HG03469 (cell line): ENCODE results near the gene RPRD2.
A peak's percentile ranks its signal among the peaks of the same experiment; 100 is the strongest.
"Not testable (repeated sequence)": the region's sequence is repeated elsewhere in the genome, so short reads cannot be mapped to it uniquely, and the experiment has no call there.

Experiments used
- ATAC-seq: cut with Tn5 transposase; IDR thresholded peaks from one replicate; pipeline ENCODE4 v1.9.1; 2021; ENCODE audit warnings: mild to moderate bottlenecking, moderate library complexity, moderate number of reproducible peaks; ENCODE audit not compliant: unreplicated experiment

RPRD2 gene

GRCh38 chr1:150363426-150364230 lies at the start of gene RPRD2:
TSS of gene RPRD2 (plus strand) at chr1:150364147. CDS start at chr1:150364715, 568 bp downstream.
- ATAC-seq, result peak; percentile 55

DNA sequence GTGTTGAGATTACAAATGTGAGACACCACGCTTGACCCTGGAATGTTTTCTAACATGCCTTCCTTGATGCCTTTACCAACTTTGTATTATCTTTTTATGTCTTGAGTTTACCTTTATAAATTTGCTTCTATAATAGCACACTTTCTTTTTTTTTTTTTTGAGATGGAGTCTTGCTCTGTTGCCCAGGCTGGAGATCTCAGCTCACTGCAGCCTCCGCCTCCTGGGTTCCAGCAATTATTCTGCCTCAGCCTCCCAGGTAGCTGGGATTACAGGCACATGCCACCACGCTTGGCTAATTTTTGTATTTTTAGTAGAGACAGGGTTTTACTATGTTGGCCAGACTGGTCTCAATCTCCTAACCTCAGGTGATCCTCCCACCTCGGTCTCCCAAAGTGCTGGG lies 49.3 kb upstream of the RPRD2 start:
- not testable (repeated sequence) for ATAC-seq

DNA sequence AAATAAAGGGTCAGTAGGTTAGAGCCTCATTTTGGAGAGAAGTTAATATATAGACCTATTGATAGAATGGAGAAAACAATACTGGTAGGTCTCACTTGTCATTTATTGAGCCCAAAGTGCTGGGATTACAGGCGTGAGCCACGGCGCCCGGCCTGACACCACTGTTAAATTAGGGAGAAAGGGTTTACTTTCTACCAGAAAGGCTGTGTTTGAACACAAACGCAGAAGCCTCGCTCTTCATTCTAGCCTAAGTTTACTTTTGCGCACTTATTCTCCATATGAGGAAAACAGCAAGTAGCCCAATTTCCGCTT lies 43.3 kb upstream of the RPRD2 start:
- ATAC-seq, result no peak

GRCh38 chr1:150321826-150322166 lies 42.2 kb upstream of the RPRD2 start:
- ATAC-seq, result no peak

DNA sequence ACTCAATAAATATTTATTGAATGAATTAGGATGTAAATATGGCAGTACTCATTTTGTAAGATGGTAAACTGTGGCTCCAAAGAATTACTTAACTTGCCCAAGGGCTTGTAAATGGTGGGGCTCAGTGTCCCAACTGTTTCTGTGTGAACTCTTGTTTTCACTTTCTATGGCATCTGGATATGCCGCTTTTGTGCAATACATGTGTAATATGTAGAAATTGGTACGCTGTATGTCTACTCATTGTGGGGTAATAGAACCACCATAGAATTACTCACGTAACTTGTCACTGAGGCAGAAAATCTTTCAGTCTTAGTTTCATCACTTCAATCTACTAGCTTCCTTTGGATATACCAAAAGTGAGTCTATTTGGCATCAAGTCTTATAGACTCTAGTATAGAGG lies 41.6 kb upstream of the RPRD2 start:
- no peak for ATAC-seq

DNA sequence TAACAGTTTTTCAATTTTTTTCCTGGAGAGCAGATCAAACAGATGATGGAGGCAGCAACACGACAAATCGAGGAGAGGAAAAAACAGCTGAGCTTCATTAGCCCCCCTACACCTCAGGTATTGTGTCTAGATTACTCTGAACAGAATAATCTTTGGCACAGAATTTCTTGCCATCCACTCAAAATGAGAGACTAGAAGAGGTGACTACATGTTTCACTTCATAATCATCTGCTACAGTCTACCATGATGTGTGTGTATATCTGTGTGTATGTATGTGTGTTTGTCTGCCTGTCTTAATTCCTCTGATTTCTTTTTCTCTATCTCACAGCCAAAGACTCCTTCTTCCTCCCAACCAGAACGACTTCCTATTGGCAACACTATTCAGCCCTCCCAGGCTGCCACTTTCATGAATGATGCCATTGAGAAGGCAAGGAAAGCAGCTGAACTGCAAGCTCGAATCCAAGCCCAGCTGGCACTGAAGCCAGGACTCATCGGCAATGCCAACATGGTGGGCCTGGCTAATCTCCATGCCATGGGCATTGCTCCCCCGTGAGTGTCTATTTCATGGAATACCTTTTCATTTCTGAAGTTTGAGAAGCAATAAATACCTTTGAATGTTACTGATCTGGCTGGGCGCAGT lies 31.2 kb upstream of the RPRD2 start:
- ATAC-seq, result no peak

- no peak for ATAC-seq
Measured at GRCh38 chr1:150346316-150346715, 17.6 kb upstream of the RPRD2 start.

GRCh38 chr1:150352866-150353265 lies 11.1 kb upstream of the RPRD2 start:
- no peak for ATAC-seq

GRCh38 chr1:150362721-150363425 lies 1.1 kb upstream of the RPRD2 start:
- ATAC-seq, result no peak

DNA sequence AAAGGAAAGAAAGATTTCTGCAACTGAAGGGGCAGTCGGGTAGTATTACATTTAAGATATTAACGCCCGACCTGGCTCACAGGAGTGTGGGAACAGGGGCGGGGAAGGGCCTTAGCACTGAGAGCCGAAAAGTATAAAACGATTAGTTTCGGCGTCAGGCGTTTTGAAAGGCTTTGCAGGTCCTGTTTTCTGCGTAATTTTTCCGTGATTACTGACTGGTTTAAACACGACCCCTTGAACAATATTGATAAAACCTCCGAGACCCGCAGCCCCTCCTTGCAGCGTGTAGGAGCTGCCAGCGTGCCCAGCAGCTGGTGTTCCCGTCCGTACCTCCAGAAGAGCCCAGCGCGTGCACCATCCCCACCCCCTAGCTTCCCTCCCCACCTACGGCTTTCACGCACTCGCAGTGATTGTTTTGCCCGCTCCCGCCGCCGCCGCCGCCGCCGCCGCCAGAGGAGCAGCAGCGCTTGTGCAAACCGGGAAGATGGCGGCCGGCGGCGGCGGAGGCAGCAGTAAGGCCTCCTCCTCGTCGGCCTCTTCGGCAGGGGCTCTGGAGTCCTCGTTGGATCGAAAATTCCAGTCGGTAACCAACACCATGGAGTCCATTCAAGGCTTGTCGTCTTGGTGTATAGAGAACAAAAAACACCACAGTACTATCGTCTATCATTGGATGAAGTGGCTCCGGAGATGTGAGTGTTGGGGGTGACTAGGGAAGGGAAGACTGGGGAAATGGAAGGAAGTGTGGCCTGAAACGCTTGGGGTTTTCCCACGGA lies 470 bp downstream of the RPRD2 start:
- ATAC-seq, result no peak

DNA sequence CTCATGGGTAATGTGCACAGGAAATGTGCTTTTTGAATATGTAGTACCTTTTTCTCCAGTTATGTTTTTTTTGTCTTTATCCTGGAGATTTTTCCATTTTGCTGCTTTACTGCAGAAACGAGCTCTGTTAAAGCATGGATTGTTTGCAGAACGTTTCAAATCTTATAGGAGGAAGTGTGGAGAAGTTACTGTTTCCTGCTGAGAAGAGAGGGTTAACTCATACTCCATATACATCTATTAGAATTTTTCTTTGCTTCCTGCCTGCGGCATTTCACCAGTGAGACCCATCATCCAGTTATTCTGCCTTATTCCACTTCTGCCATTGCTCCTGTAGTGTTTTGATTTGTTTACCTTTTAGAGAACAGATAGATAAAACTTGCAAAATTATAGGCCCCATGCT lies 2.0 kb downstream of the RPRD2 start:
- ATAC-seq, result no peak

- ATAC-seq, result no peak
Measured at GRCh38 chr1:150366416-150367296, 2.7 kb downstream of the RPRD2 start.

DNA sequence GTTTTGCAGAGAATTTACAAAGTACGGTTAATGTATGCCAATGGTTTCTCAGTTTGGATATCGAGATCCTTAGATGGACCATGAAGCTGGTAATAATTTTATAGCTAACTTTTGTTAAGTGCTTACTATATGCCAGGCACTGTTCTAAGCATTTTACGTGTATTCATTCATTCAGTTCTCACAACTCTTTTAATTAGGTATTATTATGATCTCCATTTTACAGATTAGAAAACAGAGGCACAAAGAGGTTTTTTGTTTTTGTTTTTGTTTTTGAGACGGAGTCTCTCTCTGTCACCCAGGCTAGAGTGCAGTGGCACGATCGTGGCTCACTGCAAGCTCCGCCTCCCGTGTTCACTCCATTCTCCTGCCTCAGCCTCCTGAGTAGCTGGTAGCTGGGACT lies 7.2 kb downstream of the RPRD2 start:
- ATAC-seq, result no peak

- no peak for ATAC-seq
Measured at GRCh38 chr1:150372580-150372979, 8.6 kb downstream of the RPRD2 start.

DNA sequence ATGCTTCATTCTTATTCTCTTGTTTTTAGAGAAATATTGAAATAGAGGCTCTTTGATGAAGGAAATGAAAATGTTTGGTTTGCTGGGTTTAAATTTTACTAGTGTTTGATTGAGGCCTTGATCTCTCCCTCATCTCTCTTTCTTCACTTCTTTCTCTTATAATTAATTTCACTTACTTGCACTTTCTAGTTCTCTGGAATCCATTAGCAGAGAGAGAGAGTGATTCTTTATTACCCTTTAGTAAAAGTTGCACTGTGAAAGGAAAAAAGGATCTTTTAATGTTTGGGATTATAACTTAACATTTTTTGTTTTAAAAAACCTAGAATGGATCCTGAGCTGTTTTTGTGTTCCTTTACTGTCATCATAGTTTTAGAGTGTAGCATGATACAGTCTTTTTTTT lies 12.2 kb downstream of the RPRD2 start:
- ATAC-seq, result no peak

DNA sequence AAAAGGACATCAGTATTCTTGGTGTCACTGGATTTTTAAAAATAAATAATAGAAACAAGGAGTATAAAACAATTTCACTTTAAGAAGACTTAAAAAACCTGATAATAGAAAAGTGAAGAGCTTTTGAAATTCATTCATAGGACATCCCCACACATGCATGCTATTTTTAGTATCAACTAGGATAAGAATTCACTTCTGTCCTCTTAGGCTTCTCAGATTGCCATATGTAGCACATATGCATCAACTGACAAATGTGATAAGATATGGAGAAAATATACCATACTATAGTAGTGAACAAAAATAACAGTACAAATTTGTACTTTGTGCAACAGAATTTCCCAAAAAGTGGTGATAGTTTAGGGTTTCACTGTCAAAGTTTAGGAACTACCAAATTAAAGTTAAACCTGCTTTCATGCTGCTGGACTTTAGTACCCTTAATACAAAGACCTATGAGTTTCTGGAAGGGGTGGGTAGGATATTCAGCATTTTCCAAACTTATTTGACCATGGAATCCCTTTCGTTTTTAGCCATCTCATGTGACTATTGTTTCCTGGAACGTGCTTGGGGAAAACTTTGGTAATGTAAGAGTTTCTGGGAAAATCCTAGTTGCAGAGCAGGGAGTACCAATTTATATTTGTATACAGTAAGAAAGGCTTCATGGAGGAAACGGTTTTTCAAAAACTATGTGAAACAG lies 19.8 kb downstream of the RPRD2 start:
- ATAC-seq, result no peak

GRCh38 chr1:150385537-150386445 lies 21.8 kb downstream of the RPRD2 start:
- no peak for ATAC-seq

GRCh38 chr1:150386592-150386991 lies 22.6 kb downstream of the RPRD2 start:
- ATAC-seq, result no peak

- no peak for ATAC-seq
Measured at GRCh38 chr1:150387200-150387599, 23.3 kb downstream of the RPRD2 start.
